Loucy (cell line): ENCODE data around the gene RCL1.

ENCODE experiments used
- H2AFZ ChIP-seq: fragments of 200-600 bp; sonication (generic); 2 replicates; pipeline ENCODE4 v1.6.0; 2016; ENCODE audit warnings: antibody characterized with exemption, mild to moderate bottlenecking, low read length, moderate library complexity
- H3F3A ChIP-seq: fragments of 200-600 bp; 2 replicates; pipeline ENCODE4 v1.6.0; 2016; ENCODE audit warnings: antibody characterized with exemption, low read depth, mild to moderate bottlenecking
- H3K27me3 ChIP-seq: fragments of 200-600 bp; sonication (generic); 2 replicates; pipeline ENCODE4 v1.6.1; 2014; ENCODE audit warnings: low read length, mild to moderate bottlenecking; ENCODE audit not compliant: insufficient read depth, poor library complexity, severe bottlenecking
- H3K36me3 ChIP-seq: fragments of 200-600 bp; sonication (generic); 2 replicates; pipeline ENCODE4 v1.6.1; 2016; ENCODE audit warnings: low read length; ENCODE audit not compliant: insufficient read depth
- H3K4me1 ChIP-seq: fragments of 200-600 bp; sonication (generic); 2 replicates; pipeline ENCODE4 v1.5.1; 2014; ENCODE audit warnings: low read length, mild to moderate bottlenecking; ENCODE audit not compliant: insufficient read depth, poor library complexity, severe bottlenecking
- H3K4me2 ChIP-seq: fragments of 200-600 bp; sonication (generic); 2 replicates; pipeline ENCODE4 v1.6.0; 2014; ENCODE audit warnings: antibody characterized with exemption, low read length, low read depth, mild to moderate bottlenecking; ENCODE audit not compliant: poor library complexity, severe bottlenecking
- H3K4me3 ChIP-seq: fragments of 200-600 bp; sonication (generic); 2 replicates; pipeline ENCODE4 v1.5.1; 2014; ENCODE audit warnings: low read length, mild to moderate bottlenecking, mixed read lengths; ENCODE audit not compliant: poor library complexity, severe bottlenecking
- H3K79me2 ChIP-seq: fragments of 200-600 bp; sonication (generic); 2 replicates; pipeline ENCODE4 v1.6.1; 2014; ENCODE audit warnings: low read length; ENCODE audit not compliant: insufficient read depth
- H3K9ac ChIP-seq: fragments of 200-600 bp; sonication (generic); 2 replicates; pipeline ENCODE4 v1.6.0; 2014; ENCODE audit warnings: mild to moderate bottlenecking, low read depth, low read length, moderate library complexity; ENCODE audit not compliant: poor library complexity, severe bottlenecking
- H3K9me2 ChIP-seq: fragments of 200-600 bp; sonication (generic); replicated peaks from 2 replicates; pipeline ENCODE4 v1.6.1; 2016; ENCODE audit warnings: low read depth, low read length, mixed read lengths
- H3K9me3 ChIP-seq: fragments of 200-600 bp; sonication (generic); 2 replicates; pipeline ENCODE4 v1.6.1; 2014; ENCODE audit warnings: mild to moderate bottlenecking, antibody characterized with exemption, low read length, low read depth; ENCODE audit not compliant: insufficient read depth
- H4K20me1 ChIP-seq: fragments of 200-600 bp; sonication (generic); 2 replicates; pipeline ENCODE4 v1.6.0; 2014; ENCODE audit warnings: antibody characterized with exemption, low read length, mild to moderate bottlenecking; ENCODE audit not compliant: insufficient read depth, poor library complexity, severe bottlenecking
- EZH2phosphoT487 ChIP-seq: fragments of 200-600 bp; IDR thresholded peaks from 2 replicates; pipeline ENCODE4 v1.6.1; 2018; ENCODE audit warnings: antibody characterized with exemption, mild to moderate bottlenecking, moderate library complexity, borderline replicate concordance
- TF ChIP-seq, protein P1 (sequence below): fragments of 200-600 bp; sonication (generic); conservative IDR thresholded peaks from 2 replicates; pipeline ENCODE4 v1.5.1; 2014; ENCODE audit warnings: mild to moderate bottlenecking, antibody characterized with exemption, low read length

Gene RCL1

DNA sequence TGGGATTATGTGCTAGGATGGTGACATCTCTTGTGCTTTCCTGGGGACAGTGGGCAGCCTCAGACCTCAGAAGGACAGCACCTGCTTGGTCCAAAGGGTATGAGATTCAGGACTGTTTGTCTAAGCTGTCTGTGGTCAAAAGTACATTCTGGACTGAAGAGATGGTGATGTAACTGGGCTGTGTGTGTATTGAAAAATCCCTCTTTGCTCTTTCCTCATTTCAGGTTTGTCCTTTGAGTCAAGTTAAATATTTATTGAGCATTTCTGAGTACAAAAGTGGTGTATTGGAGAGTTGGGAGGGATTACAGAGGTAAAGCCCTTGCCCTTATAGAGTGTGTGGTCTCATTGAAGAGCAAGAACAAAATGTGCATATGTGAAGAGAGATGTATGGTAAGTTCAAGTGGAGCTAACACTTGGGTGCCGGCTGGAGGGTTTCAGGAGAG lies 46.7 kb downstream of the RCL1 start:
- Histone ChIP-seq H4K20me1 (no peaks in the 10 kb centered on the region), H3K36me3 (peaks cover 37% of the 10 kb centered on the region; the same call in 1 of the 2 replicates), H3K4me3 (no peak overlapping the region), H2AFZ (no peak overlapping the region), H3K9me3 (no peaks in the 10 kb centered on the region), H3K4me1 (no peaks in the 10 kb centered on the region), H3K79me2 (no peaks in the 10 kb centered on the region), H3F3A (no peaks in the 10 kb centered on the region), H3K27me3 (no peaks in the 10 kb centered on the region), H3K9ac (no peak overlapping the region), H3K9me2 (no peaks in the 10 kb centered on the region), H3K4me2 (no peak overlapping the region)
- TF ChIP-seq, protein P1, sequence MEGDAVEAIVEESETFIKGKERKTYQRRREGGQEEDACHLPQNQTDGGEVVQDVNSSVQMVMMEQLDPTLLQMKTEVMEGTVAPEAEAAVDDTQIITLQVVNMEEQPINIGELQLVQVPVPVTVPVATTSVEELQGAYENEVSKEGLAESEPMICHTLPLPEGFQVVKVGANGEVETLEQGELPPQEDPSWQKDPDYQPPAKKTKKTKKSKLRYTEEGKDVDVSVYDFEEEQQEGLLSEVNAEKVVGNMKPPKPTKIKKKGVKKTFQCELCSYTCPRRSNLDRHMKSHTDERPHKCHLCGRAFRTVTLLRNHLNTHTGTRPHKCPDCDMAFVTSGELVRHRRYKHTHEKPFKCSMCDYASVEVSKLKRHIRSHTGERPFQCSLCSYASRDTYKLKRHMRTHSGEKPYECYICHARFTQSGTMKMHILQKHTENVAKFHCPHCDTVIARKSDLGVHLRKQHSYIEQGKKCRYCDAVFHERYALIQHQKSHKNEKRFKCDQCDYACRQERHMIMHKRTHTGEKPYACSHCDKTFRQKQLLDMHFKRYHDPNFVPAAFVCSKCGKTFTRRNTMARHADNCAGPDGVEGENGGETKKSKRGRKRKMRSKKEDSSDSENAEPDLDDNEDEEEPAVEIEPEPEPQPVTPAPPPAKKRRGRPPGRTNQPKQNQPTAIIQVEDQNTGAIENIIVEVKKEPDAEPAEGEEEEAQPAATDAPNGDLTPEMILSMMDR, result no peak
- TF ChIP-seq EZH2phosphoT487, result no peak

DNA sequence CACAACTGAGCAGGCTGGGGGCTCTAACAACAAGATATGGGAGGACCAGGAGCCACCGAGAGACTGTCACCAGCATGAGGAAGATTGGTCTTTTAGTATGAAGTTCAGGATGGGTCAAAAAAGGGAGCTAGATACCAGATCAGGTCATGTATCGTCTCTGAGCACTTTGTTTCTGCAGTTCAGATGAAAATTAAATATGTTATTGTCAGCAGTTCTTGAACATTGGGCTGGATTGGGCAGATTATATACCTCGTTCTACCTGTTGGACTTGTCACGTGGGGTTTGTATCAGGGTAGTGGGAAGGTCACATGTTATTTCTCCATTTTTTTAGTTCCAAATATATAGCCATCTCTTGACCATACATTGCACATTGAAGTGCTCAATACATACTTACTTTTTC lies 47.3 kb downstream of the RCL1 start:
- H4K20me1 ChIP-seq, result no peaks in the 10 kb centered on the region
- TF ChIP-seq EZH2phosphoT487, result no peak
- TF ChIP-seq, protein P1, result no peak
- no peak overlapping the region for H3K4me2 ChIP-seq
- H3K9me2 ChIP-seq, result no peaks in the 10 kb centered on the region
- no peaks in the 10 kb centered on the region for H3K4me1 ChIP-seq
- no peaks in the 10 kb centered on the region for H3K79me2 ChIP-seq
- no peak overlapping the region for H2AFZ ChIP-seq
- no peaks in the 10 kb centered on the region for H3F3A ChIP-seq
- H3K4me3 ChIP-seq, result no peak overlapping the region
- no peak overlapping the region for H3K9ac ChIP-seq
- peaks cover 41% of the 10 kb centered on the region for H3K36me3 ChIP-seq
- no peaks in the 10 kb centered on the region for H3K27me3 ChIP-seq
- H3K9me3 ChIP-seq, result no peaks in the 10 kb centered on the region

DNA sequence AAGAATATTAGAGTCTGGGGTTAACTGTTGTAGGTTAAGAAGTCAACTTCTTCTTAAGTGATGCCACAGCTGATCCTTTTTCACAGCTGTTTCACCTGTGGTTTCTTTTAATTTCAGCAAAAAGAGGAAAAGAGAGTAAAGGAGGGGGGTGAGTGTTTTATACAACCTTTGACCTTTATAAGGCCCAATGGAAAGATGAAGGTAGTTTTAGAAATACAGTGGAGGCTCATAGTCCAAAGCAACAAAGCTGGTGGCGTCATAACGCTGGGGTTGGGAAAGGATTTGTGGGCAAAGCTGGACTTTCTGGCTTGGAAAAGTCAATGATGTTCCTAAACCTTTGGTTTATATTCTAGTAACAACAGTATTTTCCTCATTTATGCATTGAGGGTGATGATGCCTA lies 49.5 kb downstream of the RCL1 start:
- H3K9me2 ChIP-seq, result no peaks in the 10 kb centered on the region
- no peaks in the 10 kb centered on the region for H3K4me1 ChIP-seq
- no peaks in the 10 kb centered on the region for H3K79me2 ChIP-seq
- H2AFZ ChIP-seq, result no peak overlapping the region
- no peaks in the 10 kb centered on the region for H3K27me3 ChIP-seq
- H3K9ac ChIP-seq, result no peak overlapping the region
- H3K36me3 ChIP-seq, result peaks cover 52% of the 10 kb centered on the region
- no peak overlapping the region for H3K4me2 ChIP-seq
- TF ChIP-seq EZH2phosphoT487, result no peak
- TF ChIP-seq, protein P1, result no peak
- no peaks in the 10 kb centered on the region for H3K9me3 ChIP-seq
- H4K20me1 ChIP-seq, result no peaks in the 10 kb centered on the region
- H3K4me3 ChIP-seq, result no peak overlapping the region
- H3F3A ChIP-seq, result no peaks in the 10 kb centered on the region
